Neural crest cell (in vitro differentiated cells): ENCODE results near the gene TTC32. TPM values are rescaled to one million over a fixed set of nuclear protein-coding genes. Genes with fewer than 3 reads are reported as not detected.

Experiments
- DNase-seq: peaks from one replicate; pipeline ENCODE4 v3.0.0; 2021; ENCODE audit warnings: low read depth, mixed read lengths, low spot score
- H3K27ac Mint-ChIP-seq: one replicate; pipeline ENCODE4 v1.8.0; 2021; ENCODE audit warnings: mild to moderate bottlenecking, mixed read lengths; ENCODE audit not compliant: unreplicated experiment
- H3K27me3 Mint-ChIP-seq: 2 replicates; pipeline ENCODE4 v1.8.0; 2021; ENCODE audit warnings: low read depth, mild to moderate bottlenecking, mixed read lengths
- H3K36me3 Mint-ChIP-seq: 2 replicates; pipeline ENCODE4 v1.8.0; 2021; ENCODE audit warnings: low read depth, mild to moderate bottlenecking, mixed read lengths
- H3K4me1 Mint-ChIP-seq: 2 replicates; pipeline ENCODE4 v1.8.0; 2021; ENCODE audit warnings: mixed read lengths
- H3K4me3 Mint-ChIP-seq: one replicate; pipeline ENCODE4 v1.8.0; 2021; ENCODE audit warnings: mild to moderate bottlenecking, mixed read lengths
- H3K9me3 Mint-ChIP-seq: 2 replicates; pipeline ENCODE4 v1.8.0; 2021; ENCODE audit warnings: mixed read lengths
- total RNA-seq: library from RNA; stranded (reverse); gene quantifications from 2 replicates; pipeline ENCODE4 v1.2.1, GENCODE V29; 2021
- TF ChIP-seq, protein P1 (sequence below): fragments of 200-600 bp; sonication (generic); conservative IDR thresholded peaks from 2 replicates; pipeline ENCODE4 v1.5.0; 2021; ENCODE audit warnings: antibody characterized with exemption, mild to moderate bottlenecking

Gene TTC32
- total RNA-seq, 1 donor from 2014 or later, result 13.5 TPM

DNA sequence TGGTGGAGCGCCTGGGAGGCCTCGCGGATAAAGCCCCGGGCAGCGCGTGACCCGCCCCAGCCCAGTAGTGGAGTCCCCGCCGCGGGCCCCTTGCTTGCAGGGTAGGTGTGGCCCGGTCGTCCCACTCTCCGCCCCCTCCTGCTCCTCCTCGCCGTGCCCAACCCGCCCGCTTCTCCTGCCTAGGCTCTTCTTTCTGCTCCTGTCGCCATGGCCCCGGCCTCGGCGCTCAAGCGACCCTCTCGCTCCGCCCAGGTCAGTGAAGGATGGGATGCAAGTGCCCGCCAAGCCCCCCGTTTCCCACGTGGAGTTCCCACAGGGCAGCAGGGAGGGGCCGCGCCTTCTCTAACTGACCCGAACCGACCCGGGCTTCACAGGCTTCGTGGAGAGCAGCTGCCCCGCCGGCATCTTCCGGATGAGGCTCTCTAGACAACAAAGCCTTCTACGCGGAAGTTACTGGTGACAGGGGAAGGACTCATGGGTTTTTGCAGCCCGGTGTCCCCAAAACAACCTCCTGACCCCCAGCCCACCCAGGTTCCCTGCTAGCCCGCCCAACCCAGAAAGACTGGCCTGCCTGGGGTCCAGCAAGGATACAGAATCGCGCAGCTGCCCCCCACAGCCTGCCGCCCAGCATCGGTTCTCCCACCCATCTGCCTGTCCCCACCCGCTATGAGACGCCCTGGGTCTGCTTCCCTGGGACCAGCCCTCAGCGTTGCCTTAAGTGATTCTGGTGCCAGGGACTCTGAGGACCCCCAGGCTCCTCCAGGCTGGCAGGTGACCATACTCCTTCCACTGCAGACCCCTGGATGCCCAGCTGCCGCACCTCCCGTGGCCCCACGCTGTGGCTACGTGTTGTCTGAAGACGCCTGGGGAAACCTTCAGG, 32.8 kb downstream of the TTC32 start:
- Mint-ChIP-seq H3K36me3 (no peaks in the 10 kb centered on the region), H3K27me3 (peaks cover 18% of the 10 kb centered on the region), H3K27ac (peak overlapping the region; percentile 90), H3K9me3 (no peaks in the 10 kb centered on the region), H3K4me1 (peaks cover 10% of the 10 kb centered on the region), H3K4me3 (peak overlapping the region; percentile 93)
- DNase-seq, result peak; percentile 23
- TF ChIP-seq, protein P1, sequence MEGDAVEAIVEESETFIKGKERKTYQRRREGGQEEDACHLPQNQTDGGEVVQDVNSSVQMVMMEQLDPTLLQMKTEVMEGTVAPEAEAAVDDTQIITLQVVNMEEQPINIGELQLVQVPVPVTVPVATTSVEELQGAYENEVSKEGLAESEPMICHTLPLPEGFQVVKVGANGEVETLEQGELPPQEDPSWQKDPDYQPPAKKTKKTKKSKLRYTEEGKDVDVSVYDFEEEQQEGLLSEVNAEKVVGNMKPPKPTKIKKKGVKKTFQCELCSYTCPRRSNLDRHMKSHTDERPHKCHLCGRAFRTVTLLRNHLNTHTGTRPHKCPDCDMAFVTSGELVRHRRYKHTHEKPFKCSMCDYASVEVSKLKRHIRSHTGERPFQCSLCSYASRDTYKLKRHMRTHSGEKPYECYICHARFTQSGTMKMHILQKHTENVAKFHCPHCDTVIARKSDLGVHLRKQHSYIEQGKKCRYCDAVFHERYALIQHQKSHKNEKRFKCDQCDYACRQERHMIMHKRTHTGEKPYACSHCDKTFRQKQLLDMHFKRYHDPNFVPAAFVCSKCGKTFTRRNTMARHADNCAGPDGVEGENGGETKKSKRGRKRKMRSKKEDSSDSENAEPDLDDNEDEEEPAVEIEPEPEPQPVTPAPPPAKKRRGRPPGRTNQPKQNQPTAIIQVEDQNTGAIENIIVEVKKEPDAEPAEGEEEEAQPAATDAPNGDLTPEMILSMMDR, result no peak

DNA sequence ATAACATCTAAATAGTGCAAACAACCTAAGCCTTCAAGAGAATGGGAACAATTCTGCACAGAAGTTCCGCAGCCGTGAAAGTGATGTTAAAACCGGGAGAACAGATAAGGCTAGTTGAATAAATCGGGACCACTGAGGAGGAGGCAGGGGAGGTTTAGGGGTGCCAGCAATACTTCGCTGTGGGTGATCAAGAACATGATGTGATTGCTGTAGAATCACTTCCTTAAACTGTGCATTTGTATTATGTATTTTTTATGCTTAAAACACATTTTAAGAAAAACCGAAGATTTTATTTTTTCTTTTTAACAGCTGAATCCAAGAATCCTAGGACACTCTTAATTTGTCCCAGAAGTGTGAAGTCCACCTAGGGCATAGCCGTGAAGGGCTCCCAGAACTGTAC, 33.6 kb downstream of the TTC32 start:
- Mint-ChIP-seq H3K4me1 (peaks cover 10% of the 10 kb centered on the region), H3K27ac (no peak overlapping the region), H3K36me3 (no peaks in the 10 kb centered on the region), H3K9me3 (no peaks in the 10 kb centered on the region), H3K4me3 (peak overlapping the region; percentile 14), H3K27me3 (peaks cover 18% of the 10 kb centered on the region)
- no peak for DNase-seq
- TF ChIP-seq, protein P1, result no peak

DNA sequence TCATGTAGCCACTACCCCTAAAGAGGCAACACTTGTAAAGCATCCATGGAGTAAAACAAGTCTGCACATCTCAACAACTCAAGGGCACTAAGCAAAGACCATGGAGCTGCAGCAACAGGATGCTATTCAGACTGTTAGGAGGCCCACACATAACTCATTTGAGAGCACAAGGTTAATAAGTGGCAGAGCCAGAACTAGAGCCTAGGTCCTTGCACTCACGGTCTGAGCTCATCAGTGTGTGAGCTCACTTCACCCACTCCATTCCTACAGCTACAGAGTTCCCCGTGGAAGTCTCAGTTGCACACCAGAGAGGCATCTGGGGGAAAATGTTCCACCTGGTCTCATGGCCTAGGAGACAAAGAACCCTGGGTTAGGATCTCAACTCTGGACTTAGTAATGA, 35.0 kb downstream of the TTC32 start:
- H3K9me3 Mint-ChIP-seq, result no peaks in the 10 kb centered on the region
- H3K36me3 Mint-ChIP-seq, result no peaks in the 10 kb centered on the region
- H3K27ac Mint-ChIP-seq, result no peak overlapping the region
- DNase-seq, result no peak
- TF ChIP-seq, protein P1, result no peak
- no peak overlapping the region for H3K4me3 Mint-ChIP-seq
- peaks cover 13% of the 10 kb centered on the region for H3K4me1 Mint-ChIP-seq
- H3K27me3 Mint-ChIP-seq, result peaks cover 23% of the 10 kb centered on the region

DNA sequence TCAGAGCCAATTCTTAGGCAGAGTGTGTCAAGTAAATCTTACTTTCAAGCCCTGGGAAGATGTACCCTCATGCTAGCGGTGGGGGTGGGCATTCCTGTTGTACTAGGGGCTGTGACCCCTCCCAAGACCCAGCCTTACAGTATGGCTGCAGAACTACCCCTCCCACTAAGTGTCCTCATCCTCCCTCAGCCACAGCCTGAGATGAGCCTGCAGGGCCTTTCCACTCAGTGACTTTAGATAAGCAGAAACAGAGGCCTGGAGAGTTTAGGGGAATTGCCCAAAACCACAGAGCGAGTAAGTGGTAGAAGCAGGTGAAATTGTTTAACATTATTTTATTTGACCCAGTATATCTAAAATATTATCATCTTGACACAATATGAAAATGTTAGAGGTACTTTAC, 36.6 kb downstream of the TTC32 start:
- no peak overlapping the region for H3K4me3 Mint-ChIP-seq
- no peak overlapping the region for H3K27ac Mint-ChIP-seq
- no peaks in the 10 kb centered on the region for H3K36me3 Mint-ChIP-seq
- no peak for DNase-seq
- TF ChIP-seq, protein P1, result no peak
- H3K4me1 Mint-ChIP-seq, result peaks cover 15% of the 10 kb centered on the region
- H3K9me3 Mint-ChIP-seq, result no peaks in the 10 kb centered on the region
- peaks cover 23% of the 10 kb centered on the region for H3K27me3 Mint-ChIP-seq

DNA sequence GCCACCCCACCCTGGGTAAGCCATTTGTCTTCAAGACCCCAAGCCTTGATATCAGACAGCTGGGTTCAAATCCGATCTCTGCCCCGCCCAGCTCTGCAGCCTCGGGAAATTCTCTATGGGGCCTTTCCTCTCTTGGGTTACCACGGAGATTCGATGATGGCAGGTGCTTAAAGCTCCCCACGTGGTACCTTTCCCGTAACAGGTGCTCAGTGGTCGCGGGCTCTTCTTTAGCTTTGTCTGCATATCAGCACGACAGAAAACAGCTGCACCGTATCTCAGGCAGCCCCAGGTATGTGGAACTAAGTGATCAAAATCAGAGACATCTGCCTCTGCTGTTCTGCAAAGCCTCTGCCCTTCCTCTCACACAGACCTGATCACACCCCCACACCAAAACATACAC, 37.4 kb downstream of the TTC32 start:
- DNase-seq, result no peak
- no peak overlapping the region for H3K27ac Mint-ChIP-seq
- H3K4me3 Mint-ChIP-seq, result no peak overlapping the region
- TF ChIP-seq, protein P1, result no peak
- H3K9me3 Mint-ChIP-seq, result no peaks in the 10 kb centered on the region
- H3K4me1 Mint-ChIP-seq, result peaks cover 15% of the 10 kb centered on the region
- no peaks in the 10 kb centered on the region for H3K36me3 Mint-ChIP-seq
- peaks cover 18% of the 10 kb centered on the region for H3K27me3 Mint-ChIP-seq
